CD4-positive, alpha-beta T cell treated with Interleukin-17A for 1 hour (primary cell): ENCODE measurements around the gene KCNC4.

Experiments
- DNase-seq: peaks from one replicate; pipeline ENCODE4 v3.0.0-alpha.2; 2020

Gene KCNC4

GRCh38 chr1:110212169-110213142, 2.3 kb downstream of the KCNC4 start:
- no peak for DNase-seq

GRCh38 chr1:110213143-110213540, 3.0 kb downstream of the KCNC4 start:
- DNase-seq = no peak

GRCh38 chr1:110214454-110215404, 4.6 kb downstream of the KCNC4 start:
- no peak for DNase-seq

- DNase-seq = no peak
Measured at GRCh38 chr1:110215621-110216515, 5.8 kb downstream of the KCNC4 start.

GRCh38 chr1:110216844-110217444, 6.8 kb downstream of the KCNC4 start:
- no peak for DNase-seq

- no peak for DNase-seq
Measured at GRCh38 chr1:110218137-110218536, 8.0 kb downstream of the KCNC4 start.

GRCh38 chr1:110218739-110219138, 8.6 kb downstream of the KCNC4 start:
- no peak for DNase-seq

- no peak for DNase-seq
Measured at GRCh38 chr1:110220324-110220723, 10.2 kb downstream of the KCNC4 start.

GRCh38 chr1:110221119-110221518, 11.0 kb downstream of the KCNC4 start:
- DNase-seq = no peak

GRCh38 chr1:110223127-110223526, 13.0 kb downstream of the KCNC4 start:
- no peak for DNase-seq

GRCh38 chr1:110223581-110223980, 13.5 kb downstream of the KCNC4 start:
- no peak for DNase-seq

- no peak for DNase-seq
Measured at GRCh38 chr1:110224240-110224995, 14.3 kb downstream of the KCNC4 start.

GRCh38 chr1:110225212-110225611, 15.1 kb downstream of the KCNC4 start:
- no peak for DNase-seq

- DNase-seq = no peak
Measured at GRCh38 chr1:110225756-110226404, 15.8 kb downstream of the KCNC4 start.

GRCh38 chr1:110227774-110228173, 17.7 kb downstream of the KCNC4 start:
- no peak for DNase-seq

- DNase-seq = no peak
Measured at GRCh38 chr1:110228381-110228780, 18.3 kb downstream of the KCNC4 start.

- no peak for DNase-seq
Measured at GRCh38 chr1:110228869-110229268, 18.8 kb downstream of the KCNC4 start.

GRCh38 chr1:110229348-110230001, 19.4 kb downstream of the KCNC4 start:
- DNase-seq = no peak

- no peak for DNase-seq
Measured at GRCh38 chr1:110230381-110231199, 20.5 kb downstream of the KCNC4 start.
